ENCODE data around the gene SLC5A1.
"Not testable (repeated sequence)": the region's sequence is repeated elsewhere in the genome, so short reads cannot be mapped to it uniquely, and the experiment has no call there.

DNA sequence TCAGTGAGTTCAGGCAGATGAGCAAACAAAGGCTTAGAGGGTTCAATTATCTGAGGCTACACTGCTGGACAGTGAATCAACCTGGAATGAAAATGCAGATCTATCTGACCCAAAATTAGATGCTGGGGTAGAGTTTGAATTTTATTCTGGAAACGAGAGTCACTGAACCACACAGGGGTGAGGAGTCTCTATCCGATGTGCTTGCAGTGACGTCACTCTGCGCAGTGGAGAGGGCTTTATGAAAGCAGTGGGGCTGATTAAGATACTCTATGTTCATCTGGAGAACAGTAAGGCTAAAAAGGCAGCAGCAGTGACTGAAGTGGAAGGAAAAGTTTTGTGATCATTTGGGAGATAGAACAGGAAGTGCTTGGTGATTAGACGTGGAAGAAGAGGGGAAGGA, 117.3 kb downstream of the SLC5A1 start:
- TF ChIP-seq, protein P1, sequence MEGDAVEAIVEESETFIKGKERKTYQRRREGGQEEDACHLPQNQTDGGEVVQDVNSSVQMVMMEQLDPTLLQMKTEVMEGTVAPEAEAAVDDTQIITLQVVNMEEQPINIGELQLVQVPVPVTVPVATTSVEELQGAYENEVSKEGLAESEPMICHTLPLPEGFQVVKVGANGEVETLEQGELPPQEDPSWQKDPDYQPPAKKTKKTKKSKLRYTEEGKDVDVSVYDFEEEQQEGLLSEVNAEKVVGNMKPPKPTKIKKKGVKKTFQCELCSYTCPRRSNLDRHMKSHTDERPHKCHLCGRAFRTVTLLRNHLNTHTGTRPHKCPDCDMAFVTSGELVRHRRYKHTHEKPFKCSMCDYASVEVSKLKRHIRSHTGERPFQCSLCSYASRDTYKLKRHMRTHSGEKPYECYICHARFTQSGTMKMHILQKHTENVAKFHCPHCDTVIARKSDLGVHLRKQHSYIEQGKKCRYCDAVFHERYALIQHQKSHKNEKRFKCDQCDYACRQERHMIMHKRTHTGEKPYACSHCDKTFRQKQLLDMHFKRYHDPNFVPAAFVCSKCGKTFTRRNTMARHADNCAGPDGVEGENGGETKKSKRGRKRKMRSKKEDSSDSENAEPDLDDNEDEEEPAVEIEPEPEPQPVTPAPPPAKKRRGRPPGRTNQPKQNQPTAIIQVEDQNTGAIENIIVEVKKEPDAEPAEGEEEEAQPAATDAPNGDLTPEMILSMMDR (IDR thresholded peaks at IDR 0.05) = not testable (repeated sequence)
- not testable (repeated sequence) for TF ChIP-seq POLR2A (IDR thresholded peaks at IDR 0.05)
